GM19324 (cell line): ENCODE data around the gene TEAD4.

Experiments used
- ATAC-seq: cut with Tn5 transposase; IDR thresholded peaks from one replicate; pipeline ENCODE4 v1.9.1; 2021; ENCODE audit warnings: mild to moderate bottlenecking, moderate library complexity; ENCODE audit not compliant: unreplicated experiment, low FRiP score

Gene TEAD4

GRCh38 chr12:2959192-2959504 is at the start of gene TEAD4:
Gene TEAD4 (plus strand): TSS chr12:2959397.
- ATAC-seq: no peak

DNA sequence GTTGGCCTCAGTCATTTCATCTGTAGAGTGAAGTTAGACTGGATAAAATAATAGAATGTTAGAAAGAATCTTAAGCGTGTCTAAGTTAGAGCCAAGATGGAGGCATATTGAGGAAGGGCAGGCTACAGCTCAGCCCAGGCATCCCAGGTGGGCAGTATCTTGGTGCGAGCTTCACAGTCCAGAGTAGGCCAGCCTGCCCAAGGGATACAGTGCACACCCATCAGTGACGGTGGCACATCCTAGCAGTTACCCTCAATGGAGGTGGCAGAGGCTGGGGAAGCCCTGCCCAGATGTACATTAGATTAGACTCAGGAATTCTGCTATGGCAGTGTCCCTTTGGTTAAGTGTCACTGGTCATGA is 47.0 kb upstream of the TEAD4 start:
- no peak for ATAC-seq

- no peak for ATAC-seq
These were observed 39.9 kb upstream of the TEAD4 start for GRCh38 chr12:2919249-2919648.

DNA sequence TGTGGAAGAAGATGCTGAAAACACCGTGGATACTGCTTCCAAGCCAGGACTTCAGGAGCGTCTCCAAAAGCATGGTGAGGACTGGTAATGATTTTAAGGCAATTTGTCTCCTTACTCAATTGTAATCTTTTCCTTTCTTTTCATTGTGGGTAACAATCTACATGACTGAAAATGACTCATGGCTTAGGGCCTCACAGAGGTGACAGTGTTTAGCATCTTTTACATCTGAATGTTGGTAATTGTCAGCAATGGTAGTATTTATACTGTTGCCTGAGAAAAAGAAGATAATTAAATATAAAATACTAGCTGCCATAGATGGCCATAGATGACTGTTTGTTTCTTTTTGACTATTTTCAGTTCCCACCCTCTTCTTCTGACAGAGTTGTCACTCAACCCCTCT is 36.9 kb upstream of the TEAD4 start:
- ATAC-seq: no peak

GRCh38 chr12:2923057-2923456 is 36.1 kb upstream of the TEAD4 start:
- ATAC-seq: no peak

- no peak for ATAC-seq
These were observed 35.2 kb upstream of the TEAD4 start for GRCh38 chr12:2924019-2924418.

GRCh38 chr12:2925322-2925995 is 33.7 kb upstream of the TEAD4 start:
- no peak for ATAC-seq

- ATAC-seq: no peak
These were observed 28.3 kb upstream of the TEAD4 start for GRCh38 chr12:2930865-2931264.

- ATAC-seq: no peak
These were observed 25.6 kb upstream of the TEAD4 start for GRCh38 chr12:2933586-2933985.

DNA sequence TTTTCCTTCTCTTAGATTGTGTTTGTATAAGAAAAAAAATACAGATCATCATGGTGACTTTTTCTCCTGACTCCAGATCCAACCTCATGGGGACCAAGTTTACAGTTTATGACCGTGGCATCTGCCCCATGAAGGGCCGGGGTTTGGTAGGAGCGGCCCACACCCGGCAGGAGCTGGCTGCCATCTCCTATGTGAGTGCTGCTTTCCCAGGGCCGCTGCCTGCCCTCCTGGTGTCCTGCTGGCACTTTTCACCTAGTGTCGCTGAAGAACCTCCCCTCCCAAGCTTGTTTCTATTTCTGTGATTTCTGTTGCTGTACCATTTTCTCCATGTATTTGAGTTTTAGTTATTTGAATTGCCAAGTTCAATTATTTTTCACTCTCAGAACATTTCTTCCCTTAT is 24.8 kb upstream of the TEAD4 start:
- no peak for ATAC-seq

DNA sequence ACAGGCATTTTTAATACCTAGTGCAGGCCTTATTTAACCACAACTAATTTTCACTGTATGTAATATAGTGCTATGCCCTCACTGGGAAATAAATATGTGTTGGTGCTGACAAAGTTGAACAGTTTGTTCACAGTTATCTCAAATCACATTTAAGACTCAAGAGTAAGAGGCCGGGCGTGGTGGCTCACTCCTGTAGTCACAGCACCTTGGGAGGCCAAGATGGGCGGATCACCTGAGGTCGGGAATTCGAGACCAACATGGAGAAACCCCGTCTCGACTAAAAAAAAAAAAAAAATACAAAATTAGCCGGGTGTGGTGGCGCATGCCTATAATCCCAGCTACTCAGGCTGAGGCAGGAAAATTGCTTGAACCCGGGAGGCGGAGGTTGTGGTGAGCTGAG is 22.9 kb upstream of the TEAD4 start:
- no peak for ATAC-seq

- no peak for ATAC-seq
These were observed 21.7 kb upstream of the TEAD4 start for GRCh38 chr12:2937500-2937899.

- ATAC-seq: no peak
These were observed 20.0 kb upstream of the TEAD4 start for GRCh38 chr12:2939191-2939590.

- ATAC-seq: no peak
These were observed 18.6 kb upstream of the TEAD4 start for GRCh38 chr12:2940564-2940963.

GRCh38 chr12:2941524-2941923 is 17.7 kb upstream of the TEAD4 start:
- ATAC-seq: no peak

DNA sequence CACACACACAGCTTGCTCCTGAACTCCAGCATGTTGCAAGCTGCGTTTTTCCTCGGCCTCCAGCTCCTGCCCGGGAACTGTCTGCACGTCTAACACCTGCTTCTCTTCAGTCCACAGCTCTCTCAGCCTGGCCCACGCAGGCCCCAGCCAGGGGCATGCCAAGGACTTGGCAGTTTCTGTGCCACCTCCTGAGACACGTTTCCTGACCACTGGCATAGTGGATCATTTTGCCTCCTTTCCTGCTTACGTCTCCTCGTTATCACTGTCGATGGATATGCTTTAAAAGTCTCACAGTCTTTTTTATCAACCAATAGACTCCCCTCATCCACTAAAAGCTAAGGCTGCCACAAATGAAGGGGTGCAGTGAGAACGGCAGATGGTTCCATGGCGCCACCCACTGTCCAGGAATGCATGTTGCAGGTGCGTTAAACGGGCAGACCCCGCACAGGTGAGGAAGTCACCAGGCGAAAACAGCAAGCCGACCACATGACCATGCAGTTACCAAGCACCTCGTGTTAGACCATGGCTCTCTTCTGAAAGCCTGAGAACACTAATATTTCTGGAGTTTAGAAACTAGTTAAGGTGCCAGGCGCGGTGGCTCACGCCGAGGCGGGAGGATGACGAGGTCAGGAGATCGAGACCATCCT is 14.7 kb upstream of the TEAD4 start:
- ATAC-seq: no peak

DNA sequence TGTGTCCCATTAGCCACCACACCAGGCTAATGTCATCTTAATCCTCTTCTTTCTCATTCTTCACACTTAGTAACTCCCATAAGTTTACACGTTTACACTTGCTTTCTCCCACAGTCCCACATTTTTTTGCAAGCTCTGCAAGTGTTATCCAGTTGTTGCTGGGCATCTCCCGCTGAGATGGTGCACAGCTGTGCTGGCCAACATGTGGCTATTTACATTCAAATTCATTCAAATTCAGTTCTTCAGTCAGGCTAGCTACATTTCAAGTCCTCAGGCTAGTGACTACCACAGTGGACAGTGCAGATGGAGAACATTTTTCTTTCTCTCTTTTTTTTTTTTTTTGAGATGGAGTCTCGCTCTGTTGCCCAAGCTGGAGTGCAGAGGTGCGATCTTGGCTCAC is 9.8 kb upstream of the TEAD4 start:
- no peak for ATAC-seq

DNA sequence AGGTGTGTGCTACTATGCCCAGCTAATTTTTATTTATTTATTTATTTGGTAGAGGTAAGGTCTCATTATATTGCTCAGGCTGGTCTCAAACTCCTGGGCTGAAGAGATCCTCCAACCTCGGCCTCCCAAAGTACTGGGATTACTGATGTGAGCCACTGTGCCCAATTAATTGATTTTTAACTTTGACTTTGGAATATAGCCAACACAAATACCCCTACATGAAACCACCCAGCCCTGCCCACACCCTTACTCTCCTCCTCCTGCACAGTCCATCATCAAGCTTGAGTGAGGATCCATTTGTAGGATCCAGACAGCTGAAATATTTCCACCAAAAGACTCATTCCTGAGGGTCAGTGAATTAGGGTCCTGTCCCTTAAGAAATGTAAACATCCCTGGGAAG is 3.3 kb upstream of the TEAD4 start:
- no peak for ATAC-seq

- no peak for ATAC-seq
These were observed 1.3 kb upstream of the TEAD4 start for GRCh38 chr12:2957816-2958431.

DNA sequence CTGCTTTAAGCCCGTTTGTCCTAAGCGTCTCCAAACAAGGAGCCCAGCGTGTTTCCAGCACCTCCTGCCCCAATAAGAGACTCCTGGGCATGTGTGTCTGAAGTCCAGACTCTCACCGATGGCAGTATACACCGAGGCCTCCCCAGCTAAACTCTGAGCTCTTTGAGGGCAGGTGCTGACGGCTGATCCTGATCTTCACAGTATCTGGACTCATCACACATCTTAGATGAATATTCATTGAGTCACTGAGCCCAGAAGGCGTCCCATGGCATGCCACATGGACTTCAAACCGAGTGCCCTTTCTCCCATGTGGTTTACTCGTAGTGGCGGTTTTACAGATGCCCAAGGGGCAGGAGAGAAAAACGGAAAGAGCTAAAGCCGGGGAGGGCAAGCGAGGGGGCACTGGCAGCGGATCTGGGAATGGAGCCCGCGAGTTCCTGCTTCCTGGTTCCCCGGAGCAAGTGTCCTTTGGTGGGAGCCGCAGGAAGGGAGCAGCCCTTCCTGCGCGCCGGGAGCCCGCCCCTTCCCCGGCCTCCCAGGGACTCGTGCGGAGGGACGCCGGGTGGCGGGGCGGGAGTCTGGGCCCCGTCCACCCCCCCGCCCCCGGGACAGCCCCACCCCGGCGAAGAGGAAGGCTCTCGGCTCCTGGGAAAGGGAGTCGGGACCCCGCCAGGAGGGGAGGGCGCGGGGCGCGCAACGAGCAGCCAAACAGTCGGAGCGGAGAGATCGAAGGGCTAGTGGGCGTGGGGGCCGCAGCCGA is 585 bp upstream of the TEAD4 start:
- no peak for ATAC-seq

DNA sequence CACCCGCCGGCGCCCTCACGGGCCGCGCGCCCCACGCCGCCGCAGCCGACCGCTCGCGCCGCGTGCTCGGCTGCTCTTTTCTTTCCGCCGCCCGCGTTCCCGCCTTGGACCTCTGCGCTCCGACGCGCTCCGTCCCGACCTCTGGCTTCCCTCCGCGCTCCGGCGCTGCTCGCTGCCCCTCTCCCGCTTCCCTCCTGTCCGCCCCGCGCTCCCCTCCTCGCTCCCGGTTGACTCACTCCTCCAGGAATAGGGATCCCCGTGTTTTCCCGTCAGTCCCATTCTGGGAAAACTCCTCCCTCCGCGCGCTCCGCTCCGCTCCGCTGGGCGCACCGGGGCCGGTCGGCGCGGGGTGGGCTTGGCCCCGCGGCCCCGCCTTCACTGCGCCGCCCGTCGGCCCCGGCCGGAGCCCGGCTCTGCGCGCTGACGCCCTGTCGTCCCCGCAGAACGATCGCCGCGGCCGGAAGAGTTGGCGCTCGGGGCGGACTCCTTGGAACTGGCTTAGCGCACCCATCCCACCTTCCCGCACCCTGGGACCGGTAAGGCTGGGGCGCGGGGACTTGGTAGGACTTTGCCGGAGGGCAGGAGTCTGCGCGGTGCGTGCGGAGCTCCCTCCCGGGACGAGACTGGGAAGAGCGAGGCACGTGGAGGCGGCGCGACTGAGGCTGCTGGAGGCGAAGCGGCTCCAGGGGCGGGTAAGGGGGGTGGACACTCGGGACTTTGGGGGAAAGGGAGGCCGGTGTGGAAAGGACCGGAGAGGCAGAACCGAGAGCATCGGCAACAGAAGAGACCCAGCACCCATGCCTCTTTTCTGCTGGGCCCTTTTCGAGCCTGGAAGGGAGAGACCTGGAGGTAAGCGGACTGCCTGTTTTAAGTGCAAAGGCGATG is 550 bp downstream of the TEAD4 start:
- ATAC-seq: no peak
